HepG2 (cell line): ENCODE results near the gene GPC2. TPM values are rescaled to one million over a fixed set of nuclear protein-coding genes. Genes with fewer than 3 reads are reported as not detected.

Experiments used
- BCL6 ChIP-seq: IDR thresholded peaks from 2 replicates; pipeline ENCODE4 v1.6.1; 2016; ENCODE audit warnings: missing genetic modification reagents, missing compliant biosample characterization
- GATAD1 ChIP-seq: IDR thresholded peaks from 2 replicates; pipeline ENCODE4 v1.6.1; 2016; ENCODE audit warnings: missing genetic modification reagents, missing compliant biosample characterization
- GPN1 ChIP-seq: sonication (generic); formaldehyde crosslinking; IDR thresholded peaks from 2 replicates; pipeline ENCODE4 v1.5.1; 2020; ENCODE audit warnings: missing genetic modification reagents, borderline replicate concordance
- HNRNPK ChIP-seq: fragments of 200-400 bp; formaldehyde crosslinking; IDR thresholded peaks from 2 replicates; pipeline ENCODE4 v1.6.1; 2018; ENCODE audit warnings: low read length, low read depth, moderate library complexity, mild to moderate bottlenecking; ENCODE audit not compliant: poor library complexity, severe bottlenecking
- ISL2 ChIP-seq: sonication (generic); formaldehyde crosslinking; IDR thresholded peaks from 2 replicates; pipeline ENCODE4 v1.5.0; 2020; ENCODE audit warnings: missing genetic modification reagents
- KAT7 ChIP-seq: IDR thresholded peaks from 2 replicates; pipeline ENCODE4 v1.6.1; 2018; ENCODE audit warnings: borderline replicate concordance, missing compliant biosample characterization
- MED8 ChIP-seq: sonication (generic); formaldehyde crosslinking; IDR thresholded peaks from 2 replicates; pipeline ENCODE4 v1.8.1; 2023; ENCODE audit warnings: mild to moderate bottlenecking, missing genetic modification reagents; ENCODE audit not compliant: insufficient replicate concordance
- MTF2 ChIP-seq: sonication (generic); formaldehyde crosslinking; IDR thresholded peaks from 2 replicates; pipeline ENCODE4 v1.5.0; 2020; ENCODE audit warnings: missing genetic modification reagents, borderline replicate concordance
- MYC ChIP-seq: sonication (generic); formaldehyde crosslinking; IDR thresholded peaks from 2 replicates; pipeline ENCODE4 v1.9.0; 2021; ENCODE audit warnings: missing genetic modification reagents, borderline replicate concordance
- MZF1 ChIP-seq: sonication (generic); formaldehyde crosslinking; IDR thresholded peaks from 2 replicates; pipeline ENCODE4 v1.8.1; 2023; ENCODE audit warnings: mild to moderate bottlenecking, missing genetic modification reagents, borderline replicate concordance
- NFIB ChIP-seq: sonication (generic); formaldehyde crosslinking; IDR thresholded peaks from 2 replicates; pipeline ENCODE4 v1.9.0; 2021; ENCODE audit warnings: missing genetic modification reagents, mild to moderate bottlenecking, borderline replicate concordance
- ONECUT2 ChIP-seq: sonication (generic); formaldehyde crosslinking; IDR thresholded peaks from 2 replicates; pipeline ENCODE4 v1.4.0; 2020; ENCODE audit warnings: missing genetic modification reagents
- PCBP1 ChIP-seq: fragments of 200-400 bp; formaldehyde crosslinking; IDR thresholded peaks from 2 replicates; pipeline ENCODE4 v1.6.1; 2017; ENCODE audit warnings: mild to moderate bottlenecking, low read depth, low read length, borderline replicate concordance
- SIX4 ChIP-seq: sonication (generic); formaldehyde crosslinking; IDR thresholded peaks from 2 replicates; pipeline ENCODE4 v1.4.0; 2020; ENCODE audit warnings: missing genetic modification reagents
- SRSF9 ChIP-seq: fragments of 200-400 bp; formaldehyde crosslinking; IDR thresholded peaks from 2 replicates; pipeline ENCODE4 v1.6.1; 2018; ENCODE audit warnings: borderline replicate concordance, mild to moderate bottlenecking, low read depth, low read length; ENCODE audit not compliant: insufficient read depth, poor library complexity, severe bottlenecking
- ZKSCAN8 ChIP-seq: IDR thresholded peaks from 2 replicates; pipeline ENCODE4 v1.6.1; 2016; ENCODE audit warnings: borderline replicate concordance, missing genetic modification reagents, missing compliant biosample characterization
- ZNF256 ChIP-seq: sonication (generic); formaldehyde crosslinking; conservative IDR thresholded peaks from 2 replicates; pipeline ENCODE4 v1.4.0; 2020; ENCODE audit warnings: missing genetic modification reagents
- ZNF615 ChIP-seq: sonication (generic); formaldehyde crosslinking; IDR thresholded peaks from 2 replicates; pipeline ENCODE4 v1.5.0; 2020; ENCODE audit warnings: mild to moderate bottlenecking, missing genetic modification reagents, borderline replicate concordance
- polyA plus RNA-seq, 8 experiments: library from polyadenylated mRNA; depleted of rRNA in 3 of 8; stranded (reverse) in 7 of 8; unstranded in 1 of 8; fragments of >200 nt; fragmentation: Illumina TruSeq in 4 of 8; extraction: Trizol in 4 of 8; gene quantifications; 2 replicates each; pipeline versions ENCODE4 v1.2.1 to v1.2.3, GENCODE V29; 2011 to 2016; ENCODE audit warnings: low read depth in 4 of 8, missing spikeins in 1 of 8, mixed read lengths in 1 of 8; ENCODE audit not compliant: insufficient read depth in 1 of 8
- total RNA-seq, 5 experiments: library from RNA; depleted of rRNA; stranded (reverse); fragments of >200 nt; fragmentation: Illumina TruSeq; extraction: Trizol; gene quantifications; 2 replicates each; pipeline ENCODE4 v1.2.3, GENCODE V29; 2016; ENCODE audit warnings: low read depth in 1 of 5
- TF ChIP-seq, protein P1 (sequence below): sonication (generic); formaldehyde crosslinking; conservative IDR thresholded peaks from 2 replicates; pipeline ENCODE4 v1.4.0; 2020; ENCODE audit warnings: missing genetic modification reagents
- TF ChIP-seq, protein P2 (sequence below): sonication (generic); formaldehyde crosslinking; IDR thresholded peaks from 2 replicates; pipeline ENCODE4 v1.8.0; 2022; ENCODE audit warnings: missing genetic modification reagents, mild to moderate bottlenecking, borderline replicate concordance
- TF ChIP-seq, protein P3 (sequence below): sonication (generic); formaldehyde crosslinking; IDR thresholded peaks from 2 replicates; pipeline ENCODE4 v1.5.1; 2020; ENCODE audit warnings: mild to moderate bottlenecking, missing genetic modification reagents, borderline replicate concordance

GPC2 gene
- total and polyA plus RNA-seq, 2 of the 13 experiments (the other 11 are each of a cell fraction or from before 2014, with no cell fraction given), result 0.64 to 0.78 TPM

DNA sequence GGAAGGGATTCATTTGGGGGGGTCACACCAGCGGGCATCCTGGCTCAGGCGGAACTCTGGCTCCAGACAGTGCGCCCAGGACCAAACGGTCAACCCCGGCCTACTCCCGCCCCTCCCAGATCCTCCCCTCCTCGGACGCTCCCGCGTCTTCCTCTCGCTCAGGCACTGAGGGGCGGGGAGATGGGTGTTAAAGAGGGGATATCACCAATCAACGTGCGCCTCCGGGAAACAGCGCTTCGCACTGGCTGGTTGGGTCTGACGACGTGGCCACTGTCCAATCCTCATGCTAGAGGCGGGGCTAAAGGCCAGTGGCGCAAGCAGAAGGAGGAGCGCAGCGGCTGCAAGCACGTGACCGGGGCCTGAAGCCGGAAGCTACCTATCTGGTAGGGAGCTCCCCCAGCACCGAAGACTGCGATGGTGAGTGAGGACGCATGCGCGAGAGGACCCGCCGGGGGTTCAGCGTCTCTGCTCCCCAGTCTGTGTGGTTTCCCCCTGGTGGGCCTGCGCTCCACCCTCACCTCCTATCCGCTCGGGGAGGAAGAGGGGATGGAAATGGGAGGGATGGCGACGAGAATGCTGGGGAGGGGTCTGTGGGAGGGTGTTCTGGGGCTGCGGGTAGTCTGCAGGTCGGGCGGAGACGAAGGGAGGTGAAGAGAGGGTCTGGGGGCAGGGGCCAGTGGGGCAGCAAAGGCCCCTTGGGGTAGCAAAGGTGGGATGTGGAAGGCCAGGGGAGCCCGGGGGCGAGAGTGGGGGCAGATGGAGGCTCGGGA is 28.4 kb downstream of the GPC2 start, which contains the start of gene LAMTOR4 (continued):
- TF ChIP-seq ZNF256 (CRISPR knock-in tag) (no peak), MYC (peak; percentile 75; the same call in 1 of the 2 replicates), MED8 (CRISPR knock-in tag) (no peak), BCL6 (peak; percentile 26), ONECUT2 (CRISPR knock-in tag) (no peak), SIX4 (CRISPR knock-in tag) (0 out of 2 replicates have a peak, but pooled peaks have one; percentile 19), SRSF9 (no peak), ZNF615 (CRISPR knock-in tag) (no peak; the same call in 1 of the 2 replicates), MZF1 (CRISPR knock-in tag) (no peak), HNRNPK (peak; percentile 11), KAT7 (CRISPR knock-in tag) (0 out of 2 replicates have a peak, but pooled peaks have one; percentile 28), PCBP1 (peak; percentile 77; the same call in 1 of the 2 replicates), GATAD1 (CRISPR knock-in tag) (peak; percentile 74), NFIB (CRISPR knock-in tag) (no peak), ISL2 (CRISPR knock-in tag) (peak; percentile 42; the same call in 1 of the 2 replicates), GPN1 (CRISPR knock-in tag) (0 out of 2 replicates have a peak, but pooled peaks have one; percentile 16), MTF2 (no peak), ZKSCAN8 (no peak)
- TF ChIP-seq, protein P1, sequence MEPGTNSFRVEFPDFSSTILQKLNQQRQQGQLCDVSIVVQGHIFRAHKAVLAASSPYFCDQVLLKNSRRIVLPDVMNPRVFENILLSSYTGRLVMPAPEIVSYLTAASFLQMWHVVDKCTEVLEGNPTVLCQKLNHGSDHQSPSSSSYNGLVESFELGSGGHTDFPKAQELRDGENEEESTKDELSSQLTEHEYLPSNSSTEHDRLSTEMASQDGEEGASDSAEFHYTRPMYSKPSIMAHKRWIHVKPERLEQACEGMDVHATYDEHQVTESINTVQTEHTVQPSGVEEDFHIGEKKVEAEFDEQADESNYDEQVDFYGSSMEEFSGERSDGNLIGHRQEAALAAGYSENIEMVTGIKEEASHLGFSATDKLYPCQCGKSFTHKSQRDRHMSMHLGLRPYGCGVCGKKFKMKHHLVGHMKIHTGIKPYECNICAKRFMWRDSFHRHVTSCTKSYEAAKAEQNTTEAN (CRISPR knock-in tag), result no peak
- TF ChIP-seq, protein P2, sequence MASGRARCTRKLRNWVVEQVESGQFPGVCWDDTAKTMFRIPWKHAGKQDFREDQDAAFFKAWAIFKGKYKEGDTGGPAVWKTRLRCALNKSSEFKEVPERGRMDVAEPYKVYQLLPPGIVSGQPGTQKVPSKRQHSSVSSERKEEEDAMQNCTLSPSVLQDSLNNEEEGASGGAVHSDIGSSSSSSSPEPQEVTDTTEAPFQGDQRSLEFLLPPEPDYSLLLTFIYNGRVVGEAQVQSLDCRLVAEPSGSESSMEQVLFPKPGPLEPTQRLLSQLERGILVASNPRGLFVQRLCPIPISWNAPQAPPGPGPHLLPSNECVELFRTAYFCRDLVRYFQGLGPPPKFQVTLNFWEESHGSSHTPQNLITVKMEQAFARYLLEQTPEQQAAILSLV (CRISPR knock-in tag), result peak; percentile 63; the same call in 1 of the 2 replicates
- TF ChIP-seq, protein P3, sequence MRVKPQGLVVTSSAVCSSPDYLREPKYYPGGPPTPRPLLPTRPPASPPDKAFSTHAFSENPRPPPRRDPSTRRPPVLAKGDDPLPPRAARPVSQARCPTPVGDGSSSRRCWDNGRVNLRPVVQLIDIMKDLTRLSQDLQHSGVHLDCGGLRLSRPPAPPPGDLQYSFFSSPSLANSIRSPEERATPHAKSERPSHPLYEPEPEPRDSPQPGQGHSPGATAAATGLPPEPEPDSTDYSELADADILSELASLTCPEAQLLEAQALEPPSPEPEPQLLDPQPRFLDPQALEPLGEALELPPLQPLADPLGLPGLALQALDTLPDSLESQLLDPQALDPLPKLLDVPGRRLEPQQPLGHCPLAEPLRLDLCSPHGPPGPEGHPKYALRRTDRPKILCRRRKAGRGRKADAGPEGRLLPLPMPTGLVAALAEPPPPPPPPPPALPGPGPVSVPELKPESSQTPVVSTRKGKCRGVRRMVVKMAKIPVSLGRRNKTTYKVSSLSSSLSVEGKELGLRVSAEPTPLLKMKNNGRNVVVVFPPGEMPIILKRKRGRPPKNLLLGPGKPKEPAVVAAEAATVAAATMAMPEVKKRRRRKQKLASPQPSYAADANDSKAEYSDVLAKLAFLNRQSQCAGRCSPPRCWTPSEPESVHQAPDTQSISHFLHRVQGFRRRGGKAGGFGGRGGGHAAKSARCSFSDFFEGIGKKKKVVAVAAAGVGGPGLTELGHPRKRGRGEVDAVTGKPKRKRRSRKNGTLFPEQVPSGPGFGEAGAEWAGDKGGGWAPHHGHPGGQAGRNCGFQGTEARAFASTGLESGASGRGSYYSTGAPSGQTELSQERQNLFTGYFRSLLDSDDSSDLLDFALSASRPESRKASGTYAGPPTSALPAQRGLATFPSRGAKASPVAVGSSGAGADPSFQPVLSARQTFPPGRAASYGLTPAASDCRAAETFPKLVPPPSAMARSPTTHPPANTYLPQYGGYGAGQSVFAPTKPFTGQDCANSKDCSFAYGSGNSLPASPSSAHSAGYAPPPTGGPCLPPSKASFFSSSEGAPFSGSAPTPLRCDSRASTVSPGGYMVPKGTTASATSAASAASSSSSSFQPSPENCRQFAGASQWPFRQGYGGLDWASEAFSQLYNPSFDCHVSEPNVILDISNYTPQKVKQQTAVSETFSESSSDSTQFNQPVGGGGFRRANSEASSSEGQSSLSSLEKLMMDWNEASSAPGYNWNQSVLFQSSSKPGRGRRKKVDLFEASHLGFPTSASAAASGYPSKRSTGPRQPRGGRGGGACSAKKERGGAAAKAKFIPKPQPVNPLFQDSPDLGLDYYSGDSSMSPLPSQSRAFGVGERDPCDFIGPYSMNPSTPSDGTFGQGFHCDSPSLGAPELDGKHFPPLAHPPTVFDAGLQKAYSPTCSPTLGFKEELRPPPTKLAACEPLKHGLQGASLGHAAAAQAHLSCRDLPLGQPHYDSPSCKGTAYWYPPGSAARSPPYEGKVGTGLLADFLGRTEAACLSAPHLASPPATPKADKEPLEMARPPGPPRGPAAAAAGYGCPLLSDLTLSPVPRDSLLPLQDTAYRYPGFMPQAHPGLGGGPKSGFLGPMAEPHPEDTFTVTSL (CRISPR knock-in tag), result no peak
